GM19351 (cell line): Measurements from ENCODE around the gene COL11A2.

Source experiments
- ATAC-seq: cut with Tn5 transposase; IDR thresholded peaks from one replicate; pipeline ENCODE4 v1.9.1; 2021; ENCODE audit warnings: mild to moderate bottlenecking, moderate library complexity; ENCODE audit not compliant: unreplicated experiment

The COL11A2 gene

GRCh38 chr6:33172688-33173534 lies 19.4 kb downstream of the COL11A2 start:
- no peak for ATAC-seq

GRCh38 chr6:33171880-33172687 lies 20.2 kb downstream of the COL11A2 start:
- ATAC-seq = no peak

- no peak for ATAC-seq
These were observed 21.0 kb downstream of the COL11A2 start for GRCh38 chr6:33171016-33171879.

GRCh38 chr6:33170176-33171015 lies 21.9 kb downstream of the COL11A2 start:
- no peak for ATAC-seq

- no peak for ATAC-seq
These were observed 22.7 kb downstream of the COL11A2 start for GRCh38 chr6:33169291-33170175.

GRCh38 chr6:33168639-33169038 lies 23.6 kb downstream of the COL11A2 start:
- ATAC-seq = no peak

GRCh38 chr6:33168284-33168601 lies 24.0 kb downstream of the COL11A2 start:
- no peak for ATAC-seq

- no peak for ATAC-seq
These were observed 24.6 kb downstream of the COL11A2 start for GRCh38 chr6:33167374-33168283.

GRCh38 chr6:33166811-33167210 lies 25.5 kb downstream of the COL11A2 start:
- ATAC-seq = no peak

- no peak for ATAC-seq
These were observed 25.9 kb downstream of the COL11A2 start for GRCh38 chr6:33166363-33166762.

GRCh38 chr6:33165581-33166258 lies 26.5 kb downstream of the COL11A2 start:
- no peak for ATAC-seq

- ATAC-seq = no peak
These were observed 27.4 kb downstream of the COL11A2 start for GRCh38 chr6:33164665-33165373.

- ATAC-seq = no peak
These were observed 28.1 kb downstream of the COL11A2 start for GRCh38 chr6:33164176-33164575.

- no peak for ATAC-seq
These were observed 28.7 kb downstream of the COL11A2 start for GRCh38 chr6:33163540-33163939.

- no peak for ATAC-seq
These were observed 30.6 kb downstream of the COL11A2 start for GRCh38 chr6:33161354-33162331.
